Measurements from ENCODE around the gene HGS.
A peak's percentile ranks its signal among the peaks of the same experiment; 100 is the strongest.

The HGS gene

DNA sequence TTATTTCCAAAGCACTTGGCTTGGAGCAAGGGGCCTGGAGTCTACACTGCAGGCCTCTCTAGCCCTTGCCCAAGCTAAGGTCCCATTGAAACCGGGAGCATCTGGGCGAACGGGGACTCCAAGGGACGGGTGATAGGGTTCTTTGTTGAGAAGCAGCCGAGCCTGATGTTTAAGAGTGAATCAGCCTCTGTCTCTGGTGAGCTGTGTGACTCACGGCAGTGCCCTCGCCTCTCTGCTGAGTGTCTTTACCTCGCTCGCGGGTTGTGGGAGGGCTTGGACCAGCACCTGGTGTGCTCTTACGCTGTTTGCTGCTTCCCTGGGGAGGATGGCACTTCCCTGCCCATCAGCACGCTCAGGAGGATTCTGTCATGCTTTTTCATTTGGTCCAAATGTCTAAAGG, 1.3 kb downstream of the HGS start:
- DNase-seq (ENCODE audit: low read depth in 2 of 2, low spot score in 1 of 2), result no peak

DNA sequence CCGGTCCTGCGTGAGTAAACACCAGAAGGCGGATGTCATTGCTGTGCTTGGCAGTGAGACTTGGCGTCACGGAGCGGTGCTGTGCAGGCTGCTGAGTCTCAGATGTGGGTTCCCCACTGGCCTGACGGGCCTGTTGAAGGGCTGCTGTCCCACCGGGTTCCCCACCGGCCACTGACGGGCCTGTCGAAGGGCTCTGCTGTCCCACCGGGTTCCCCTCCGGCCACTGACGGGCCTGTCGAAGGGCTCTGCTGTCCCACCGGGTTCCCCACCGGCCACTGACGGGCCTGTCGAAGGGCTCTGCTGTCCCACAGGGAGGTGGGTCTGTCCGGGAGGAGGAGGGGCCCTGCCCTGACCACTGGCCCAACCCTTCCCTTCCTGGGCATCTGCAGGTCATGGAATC, 2.8 kb downstream of the HGS start:
- DNase-seq (ENCODE audit: low read depth in 2 of 2, low spot score in 1 of 2), result no peak

DNA sequence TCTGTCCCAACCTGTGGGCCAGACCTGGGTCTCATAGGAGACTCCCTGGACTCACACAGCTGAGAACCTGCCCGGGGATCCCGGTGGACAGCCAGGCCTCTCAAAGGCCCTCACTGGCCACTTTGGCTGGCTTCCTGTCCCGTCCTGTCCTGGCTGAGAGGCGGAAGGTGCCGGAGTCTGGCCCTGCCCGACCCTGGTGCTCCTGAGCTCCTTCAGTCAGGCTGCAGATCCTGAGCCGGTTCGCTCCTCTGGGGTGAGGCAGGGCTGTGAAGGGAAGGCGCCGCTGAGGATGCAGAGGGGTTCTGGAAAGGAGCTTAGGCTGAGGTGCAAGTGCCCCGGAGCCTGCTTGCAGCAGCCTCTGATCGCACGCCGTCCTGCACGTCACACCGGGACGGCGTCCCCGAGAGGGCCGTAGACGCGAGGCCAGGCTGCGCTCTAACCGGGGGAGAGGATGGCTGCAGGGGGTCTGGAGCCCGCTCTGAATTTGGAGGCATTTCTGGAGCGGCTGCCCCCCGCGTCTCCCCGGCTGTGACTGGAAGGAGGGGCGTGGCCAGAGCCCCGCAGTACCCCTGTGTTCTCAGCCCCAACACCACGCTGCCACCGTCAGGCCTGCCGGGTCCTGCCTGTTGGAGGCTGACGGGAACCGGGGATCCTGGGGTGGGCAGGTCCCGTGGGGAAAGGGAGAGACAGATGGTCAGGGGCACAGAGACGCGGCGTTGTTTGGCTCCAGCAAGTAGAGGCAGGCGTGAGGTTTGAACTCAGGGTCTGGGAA, 4.1 kb downstream of the HGS start:
- no peak for DNase-seq (ENCODE audit: low read depth in 2 of 2, low spot score in 1 of 2)

DNA sequence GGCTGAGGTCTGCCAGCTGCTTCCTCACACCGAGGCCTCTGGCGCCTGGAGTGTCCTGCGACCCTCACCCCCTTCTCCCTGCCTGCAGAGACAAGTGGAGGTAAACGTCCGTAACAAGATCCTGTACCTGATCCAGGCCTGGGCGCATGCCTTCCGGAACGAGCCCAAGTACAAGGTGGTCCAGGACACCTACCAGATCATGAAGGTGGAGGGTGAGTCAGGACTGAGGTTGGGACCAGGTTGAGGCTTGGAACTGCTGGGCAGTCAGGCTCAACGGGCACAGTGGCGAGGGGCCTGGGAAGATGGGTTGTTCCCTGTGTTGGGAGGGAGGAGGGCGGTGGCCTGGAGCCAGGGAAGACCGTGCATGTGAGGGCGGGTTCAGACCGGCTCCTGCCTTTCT, 4.8 kb downstream of the HGS start:
- DNase-seq (ENCODE audit: low read depth in 2 of 2, low spot score in 1 of 2), result no peak

DNA sequence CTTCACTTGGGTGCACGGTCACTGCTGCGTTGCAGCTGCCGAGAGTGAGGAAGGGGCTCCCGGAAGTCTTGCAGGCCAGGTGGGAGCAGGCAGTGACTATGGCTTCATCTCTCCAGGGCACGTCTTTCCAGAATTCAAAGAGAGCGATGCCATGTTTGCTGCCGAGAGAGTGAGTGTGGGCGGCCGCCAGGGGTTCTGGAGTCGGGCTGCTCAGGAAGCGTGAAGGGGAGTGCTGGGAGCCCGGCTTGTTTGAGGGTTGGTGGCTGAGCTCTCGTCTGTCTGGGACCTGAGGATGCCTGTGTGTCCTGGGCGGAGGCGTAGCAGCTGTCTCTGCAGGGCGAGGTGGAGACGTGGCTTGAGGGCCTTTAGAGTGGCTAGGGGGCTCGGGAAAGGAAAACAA, 6.3 kb downstream of the HGS start:
- DNase-seq (ENCODE audit: low read depth in 2 of 2, low spot score in 1 of 2), result no peak

DNA sequence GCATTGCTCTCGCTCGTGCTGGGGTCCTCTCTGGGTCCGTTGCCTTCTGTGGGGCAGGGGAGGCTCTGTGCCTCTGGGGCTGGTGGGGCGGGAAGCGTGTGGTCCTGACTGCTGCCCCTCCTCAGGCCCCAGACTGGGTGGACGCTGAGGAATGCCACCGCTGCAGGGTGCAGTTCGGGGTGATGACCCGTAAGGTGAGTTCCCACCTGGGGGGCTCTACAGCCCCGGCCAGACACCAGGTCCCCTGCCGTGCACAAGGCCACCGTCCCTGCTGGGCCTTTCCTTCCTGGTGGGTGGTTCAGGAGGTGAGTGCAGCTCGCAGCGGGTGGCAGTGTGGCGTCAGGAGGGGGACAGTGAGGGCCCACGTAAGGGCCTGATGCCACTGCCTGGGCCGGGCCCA, 6.7 kb downstream of the HGS start:
- no peak for DNase-seq (ENCODE audit: low read depth in 2 of 2, low spot score in 1 of 2)

DNA sequence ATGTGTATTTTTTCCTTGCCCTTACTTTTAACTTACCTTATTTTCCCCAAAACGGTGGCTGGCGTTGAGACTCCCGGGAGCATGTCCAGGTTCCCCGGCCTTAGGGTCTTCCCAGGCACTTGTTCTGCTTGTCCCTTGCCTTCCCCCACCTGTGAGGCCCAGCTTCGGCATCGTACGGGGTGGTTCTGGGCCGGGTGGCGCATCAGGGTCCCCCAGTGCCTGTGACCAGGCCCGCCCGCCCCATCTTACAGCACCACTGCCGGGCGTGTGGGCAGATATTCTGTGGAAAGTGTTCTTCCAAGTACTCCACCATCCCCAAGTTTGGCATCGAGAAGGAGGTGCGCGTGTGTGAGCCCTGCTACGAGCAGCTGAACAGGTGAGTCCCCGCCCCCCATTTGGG, 7.4 kb downstream of the HGS start:
- no peak for DNase-seq (ENCODE audit: low read depth in 2 of 2, low spot score in 1 of 2)

DNA sequence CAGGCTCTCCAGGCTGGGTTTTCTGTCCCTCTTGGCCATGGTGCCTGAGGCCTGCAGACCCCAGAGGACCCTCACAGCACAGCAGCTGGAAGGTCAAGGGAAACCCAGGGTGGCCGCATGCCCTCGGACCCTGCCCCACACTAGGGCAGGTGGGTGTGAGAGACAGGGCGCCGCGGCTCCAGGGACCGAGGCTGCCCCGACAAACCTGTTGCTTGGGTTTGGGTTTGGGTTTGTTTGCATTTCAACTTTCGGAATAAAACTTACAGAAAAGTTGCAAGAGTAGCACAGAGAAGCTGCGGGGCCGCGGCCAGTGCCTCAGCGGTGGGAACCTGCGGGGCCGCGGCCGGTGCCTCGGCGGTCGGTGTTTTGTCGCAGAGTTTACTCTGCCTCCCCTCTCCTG, 7.8 kb downstream of the HGS start:
- DNase-seq (ENCODE audit: low read depth in 2 of 2, low spot score in 1 of 2), result no peak

DNA sequence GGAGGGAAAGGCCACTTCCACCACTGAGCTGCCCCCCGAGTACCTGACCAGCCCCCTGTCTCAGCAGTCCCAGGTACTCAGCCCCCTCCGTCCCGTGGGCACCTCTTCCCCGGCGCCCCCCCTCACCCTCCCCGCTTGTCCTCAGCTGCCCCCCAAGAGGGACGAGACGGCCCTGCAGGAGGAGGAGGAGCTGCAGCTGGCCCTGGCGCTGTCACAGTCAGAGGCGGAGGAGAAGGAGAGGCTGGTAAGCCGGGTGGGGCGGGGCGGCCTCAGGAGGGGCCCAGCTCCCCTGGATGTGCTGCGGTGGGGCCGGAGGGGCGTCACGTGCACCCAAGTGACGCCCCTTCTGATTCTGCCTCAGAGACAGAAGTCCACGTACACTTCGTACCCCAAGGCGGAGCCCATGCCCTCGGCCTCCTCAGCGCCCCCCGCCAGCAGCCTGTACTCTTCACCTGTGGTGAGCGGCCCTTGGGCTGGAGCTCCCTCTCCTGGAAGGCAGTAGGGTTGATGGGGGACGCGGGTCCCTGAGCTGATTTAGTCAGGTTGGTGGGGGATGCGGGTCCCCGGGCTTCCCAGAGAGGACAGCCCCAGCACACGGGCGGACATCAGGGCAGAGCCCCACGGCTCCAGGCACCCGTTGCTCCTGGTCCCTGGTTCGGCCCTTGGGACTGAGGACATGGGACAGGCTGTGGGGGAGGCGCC, 9.8 kb downstream of the HGS start:
- no peak for DNase-seq (ENCODE audit: low read depth in 2 of 2, low spot score in 1 of 2)

DNA sequence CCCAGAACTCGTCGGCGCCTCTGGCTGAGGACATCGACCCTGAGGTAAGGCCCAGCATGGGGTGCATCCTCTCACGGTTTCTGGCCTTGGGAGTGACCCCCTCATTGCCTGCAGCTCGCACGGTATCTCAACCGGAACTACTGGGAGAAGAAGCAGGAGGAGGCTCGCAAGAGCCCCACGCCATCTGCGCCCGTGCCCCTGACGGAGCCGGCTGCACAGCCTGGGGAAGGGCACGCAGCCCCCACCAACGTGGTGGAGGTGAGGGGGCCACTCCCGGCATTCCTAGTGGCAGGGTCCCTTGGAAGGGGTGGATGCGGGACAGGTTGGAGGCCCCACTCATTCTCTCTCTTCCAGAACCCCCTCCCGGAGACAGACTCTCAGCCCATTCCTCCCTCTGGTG, 11.0 kb downstream of the HGS start:
- no peak for DNase-seq (ENCODE audit: low read depth in 2 of 2, low spot score in 1 of 2)

DNA sequence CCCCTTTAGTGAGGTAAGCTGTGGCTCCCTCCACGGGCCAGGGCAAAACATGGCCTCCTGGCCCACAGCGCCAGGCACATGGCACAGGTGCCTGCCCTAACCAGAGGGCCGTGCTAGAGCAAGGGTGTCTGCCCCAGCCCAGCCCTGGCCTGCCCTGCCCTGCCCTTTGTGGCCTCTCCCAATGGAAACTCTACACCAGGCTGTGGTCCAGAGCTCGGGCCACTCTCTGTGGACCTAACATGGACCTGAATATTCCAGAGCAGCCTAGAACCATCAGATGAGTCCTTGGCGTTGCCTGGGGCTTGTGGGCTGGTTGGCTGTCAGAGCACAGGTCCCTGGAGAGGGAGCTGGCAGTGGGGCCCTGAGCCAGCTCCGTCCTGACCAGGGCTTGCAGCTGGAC, 11.4 kb downstream of the HGS start:
- DNase-seq (ENCODE audit: low read depth in 2 of 2, low spot score in 1 of 2), result no peak

DNA sequence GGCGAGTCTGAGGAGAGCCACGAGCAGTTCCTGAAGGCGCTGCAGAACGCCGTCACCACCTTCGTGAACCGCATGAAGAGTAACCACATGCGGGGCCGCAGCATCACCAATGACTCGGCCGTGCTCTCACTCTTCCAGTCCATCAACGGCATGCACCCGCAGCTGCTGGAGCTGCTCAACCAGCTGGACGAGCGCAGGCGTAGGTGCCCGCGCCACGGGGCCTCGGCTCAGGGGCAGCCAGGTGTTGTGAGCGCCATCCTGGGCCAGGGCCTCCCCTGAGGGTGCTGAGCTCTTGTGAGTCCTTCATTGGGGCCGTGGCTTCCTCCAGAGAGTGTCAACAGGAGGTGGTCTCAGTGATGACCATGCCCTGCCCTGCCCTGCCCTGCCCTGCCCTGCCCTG, 12.0 kb downstream of the HGS start:
- no peak for DNase-seq (ENCODE audit: low read depth in 2 of 2, low spot score in 1 of 2)

DNA sequence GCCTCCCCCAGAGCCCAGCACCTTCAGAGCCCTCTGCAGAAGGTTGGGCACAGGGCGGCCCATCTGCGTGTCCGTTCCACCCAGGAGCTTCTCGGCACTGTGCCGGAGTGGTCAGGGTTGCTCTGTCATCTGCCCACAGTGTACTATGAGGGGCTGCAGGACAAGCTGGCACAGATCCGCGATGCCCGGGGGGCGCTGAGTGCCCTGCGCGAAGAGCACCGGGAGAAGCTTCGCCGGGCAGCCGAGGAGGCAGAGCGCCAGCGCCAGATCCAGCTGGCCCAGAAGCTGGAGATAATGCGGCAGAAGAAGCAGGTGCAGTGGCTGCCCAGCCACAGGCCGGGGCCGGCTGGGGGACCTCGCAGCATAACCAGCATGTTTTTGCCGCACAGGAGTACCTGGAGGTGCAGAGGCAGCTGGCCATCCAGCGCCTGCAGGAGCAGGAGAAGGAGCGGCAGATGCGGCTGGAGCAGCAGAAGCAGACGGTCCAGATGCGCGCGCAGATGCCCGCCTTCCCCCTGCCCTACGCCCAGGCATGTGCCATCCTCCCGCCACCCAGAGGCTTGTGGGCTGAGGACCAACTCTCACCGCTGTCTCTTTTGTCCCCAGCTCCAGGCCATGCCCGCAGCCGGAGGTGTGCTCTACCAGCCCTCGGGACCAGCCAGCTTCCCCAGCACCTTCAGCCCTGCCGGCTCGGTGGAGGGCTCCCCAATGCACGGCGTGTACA, 12.6 kb downstream of the HGS start:
- no peak for DNase-seq (ENCODE audit: low read depth in 2 of 2, low spot score in 1 of 2)

DNA sequence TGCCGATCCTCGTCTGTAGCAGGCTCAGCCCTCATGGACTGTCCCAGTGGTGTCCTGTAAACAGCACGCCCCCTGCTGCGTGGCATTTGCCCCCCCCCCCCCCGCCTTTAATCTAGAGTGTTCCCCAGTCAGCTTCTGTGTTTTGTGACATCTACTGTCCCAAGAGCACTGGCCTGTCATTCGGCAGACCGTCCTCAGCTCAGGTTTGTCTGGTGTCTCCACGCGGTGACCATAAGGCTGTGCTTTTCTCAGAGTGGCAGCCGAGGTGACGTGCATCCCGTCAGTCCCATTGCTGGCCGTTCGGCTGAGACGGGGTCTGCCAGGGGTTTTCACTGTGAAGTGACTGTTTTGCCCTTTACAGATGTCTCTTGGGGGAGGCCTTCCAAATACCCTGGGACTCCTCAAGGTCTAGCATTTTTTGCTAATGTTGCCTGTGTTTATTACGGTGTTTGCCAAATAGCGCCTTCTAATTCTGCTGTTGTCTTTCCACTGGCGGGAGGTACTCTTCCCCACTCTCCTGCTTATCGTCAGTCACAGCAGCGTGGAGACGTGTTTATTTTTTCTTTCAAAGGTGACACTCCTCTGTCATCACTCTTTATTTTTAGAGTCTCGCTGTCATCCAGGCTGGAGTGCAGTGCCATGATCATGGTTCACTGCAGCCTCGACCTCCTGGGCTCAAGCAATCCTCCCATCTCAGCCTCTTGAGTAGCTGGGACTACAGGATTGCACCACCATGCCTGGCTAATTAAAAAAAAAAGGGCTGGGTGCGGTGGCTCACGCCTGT, 13.6 kb downstream of the HGS start:
- DNase-seq (ENCODE audit: low read depth in 2 of 2, low spot score in 1 of 2), result no peak

DNA sequence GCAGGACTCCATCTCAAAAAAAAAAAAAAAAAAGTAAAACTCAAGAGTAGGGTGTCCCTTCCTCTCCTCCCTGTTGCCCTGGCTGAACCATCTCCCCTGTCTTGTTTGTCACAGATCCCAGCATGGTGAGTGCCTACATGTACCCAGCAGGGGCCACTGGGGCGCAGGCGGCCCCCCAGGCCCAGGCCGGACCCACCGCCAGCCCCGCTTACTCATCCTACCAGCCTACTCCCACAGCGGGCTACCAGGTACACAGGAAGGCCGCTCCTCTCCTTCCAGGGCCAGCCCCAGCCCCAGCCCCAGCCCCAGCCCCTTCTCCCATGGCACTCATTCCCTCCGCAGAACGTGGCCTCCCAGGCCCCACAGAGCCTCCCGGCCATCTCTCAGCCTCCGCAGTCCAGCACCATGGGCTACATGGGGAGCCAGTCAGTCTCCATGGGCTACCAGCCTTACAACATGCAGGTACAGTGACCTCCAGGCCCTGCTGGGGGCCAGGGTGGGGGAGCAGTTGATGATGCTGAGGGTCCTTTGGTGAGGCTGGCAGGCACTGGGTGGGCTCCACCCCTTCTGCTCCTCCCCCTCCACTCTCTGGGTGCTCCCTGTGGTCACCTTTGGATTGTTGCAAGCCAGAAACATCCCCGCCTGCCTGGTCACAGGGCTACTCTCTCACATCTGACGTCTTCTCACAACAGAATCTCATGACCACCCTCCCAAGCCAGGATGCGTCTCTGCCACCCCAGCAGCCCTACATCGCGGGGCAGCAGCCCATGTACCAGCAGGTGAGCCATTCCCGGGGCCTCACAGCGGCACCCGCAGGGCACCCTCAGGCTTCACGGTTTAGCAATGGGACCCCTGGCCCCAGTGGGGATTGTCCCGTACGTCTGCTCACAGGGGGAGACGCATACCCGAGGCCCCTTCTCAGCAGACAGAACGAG, 16.8 kb downstream of the HGS start:
- no peak for DNase-seq (ENCODE audit: low read depth in 2 of 2, low spot score in 1 of 2)

DNA sequence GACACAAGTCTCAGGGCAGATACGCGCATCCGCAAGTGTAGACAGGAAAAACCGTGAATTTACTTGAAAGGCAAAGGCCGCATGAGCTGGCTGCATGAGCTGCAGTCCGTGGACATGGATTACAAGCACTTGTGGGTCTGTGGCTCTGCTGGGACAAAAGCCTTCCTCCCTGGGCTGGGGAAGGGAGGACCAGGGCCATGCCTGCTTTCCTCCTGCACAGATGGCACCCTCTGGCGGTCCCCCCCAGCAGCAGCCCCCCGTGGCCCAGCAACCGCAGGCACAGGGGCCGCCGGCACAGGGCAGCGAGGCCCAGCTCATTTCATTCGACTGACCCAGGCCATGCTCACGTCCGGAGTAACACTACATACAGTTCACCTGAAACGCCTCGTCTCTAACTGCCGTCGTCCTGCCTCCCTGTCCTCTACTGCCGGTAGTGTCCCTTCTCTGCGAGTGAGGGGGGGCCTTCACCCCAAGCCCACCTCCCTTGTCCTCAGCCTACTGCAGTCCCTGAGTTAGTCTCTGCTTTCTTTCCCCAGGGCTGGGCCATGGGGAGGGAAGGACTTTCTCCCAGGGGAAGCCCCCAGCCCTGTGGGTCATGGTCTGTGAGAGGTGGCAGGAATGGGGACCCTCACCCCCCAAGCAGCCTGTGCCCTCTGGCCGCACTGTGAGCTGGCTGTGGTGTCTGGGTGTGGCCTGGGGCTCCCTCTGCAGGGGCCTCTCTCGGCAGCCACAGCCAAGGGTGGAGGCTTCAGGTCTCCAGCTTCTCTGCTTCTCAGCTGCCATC, 17.7 kb downstream of the HGS start:
- DNase-seq (ENCODE audit: low read depth in 2 of 2, low spot score in 1 of 2), result no peak

DNA sequence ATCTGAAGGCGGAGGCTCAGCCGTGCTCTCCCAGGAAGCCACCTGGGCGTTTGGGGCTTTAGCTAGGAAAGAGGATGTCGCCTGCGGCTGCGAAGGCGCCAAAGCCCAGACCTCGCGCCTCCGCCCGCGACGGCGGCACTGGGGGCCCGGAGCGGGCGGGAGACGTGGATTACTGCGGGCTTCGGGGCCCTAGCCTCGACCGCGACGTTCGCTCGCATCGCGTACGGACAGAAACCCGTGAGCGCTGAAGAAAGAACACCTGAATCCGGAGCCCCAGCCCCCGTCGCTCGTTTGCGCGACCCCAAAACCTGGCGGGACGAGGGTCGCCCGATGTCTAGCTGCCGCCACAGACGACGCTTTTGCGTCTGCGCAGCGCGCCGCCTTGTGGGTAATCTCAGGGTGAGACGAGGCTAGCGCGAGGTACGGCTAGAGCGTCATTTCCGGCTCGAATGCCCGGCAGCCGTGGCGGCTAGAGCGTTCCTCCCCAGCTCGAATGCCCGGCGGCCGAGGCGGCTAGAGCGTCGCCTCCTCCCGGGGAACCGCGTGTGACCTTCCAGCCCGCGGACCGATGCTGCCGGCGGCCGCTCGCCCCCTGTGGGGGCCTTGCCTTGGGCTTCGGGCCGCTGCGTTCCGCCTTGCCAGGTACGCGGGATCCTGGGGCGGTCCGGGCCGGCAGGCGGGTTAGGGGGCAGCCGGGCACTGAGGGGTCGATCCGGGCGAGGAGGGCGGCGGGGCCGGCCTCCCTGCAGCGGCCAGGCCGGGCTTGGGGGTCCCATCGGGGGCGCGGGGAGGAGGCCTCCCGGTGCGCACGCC, 19.3 kb downstream of the HGS start, which contains the start of gene MRPL12:
TSS of gene MRPL12 (plus strand) at position 434 of the 813 bp plus-strand sequence. CDS start at position 569, 135 bp downstream.
- DNase-seq (ENCODE audit: low read depth in 2 of 2, low spot score in 1 of 2), result peak; percentile 76

DNA sequence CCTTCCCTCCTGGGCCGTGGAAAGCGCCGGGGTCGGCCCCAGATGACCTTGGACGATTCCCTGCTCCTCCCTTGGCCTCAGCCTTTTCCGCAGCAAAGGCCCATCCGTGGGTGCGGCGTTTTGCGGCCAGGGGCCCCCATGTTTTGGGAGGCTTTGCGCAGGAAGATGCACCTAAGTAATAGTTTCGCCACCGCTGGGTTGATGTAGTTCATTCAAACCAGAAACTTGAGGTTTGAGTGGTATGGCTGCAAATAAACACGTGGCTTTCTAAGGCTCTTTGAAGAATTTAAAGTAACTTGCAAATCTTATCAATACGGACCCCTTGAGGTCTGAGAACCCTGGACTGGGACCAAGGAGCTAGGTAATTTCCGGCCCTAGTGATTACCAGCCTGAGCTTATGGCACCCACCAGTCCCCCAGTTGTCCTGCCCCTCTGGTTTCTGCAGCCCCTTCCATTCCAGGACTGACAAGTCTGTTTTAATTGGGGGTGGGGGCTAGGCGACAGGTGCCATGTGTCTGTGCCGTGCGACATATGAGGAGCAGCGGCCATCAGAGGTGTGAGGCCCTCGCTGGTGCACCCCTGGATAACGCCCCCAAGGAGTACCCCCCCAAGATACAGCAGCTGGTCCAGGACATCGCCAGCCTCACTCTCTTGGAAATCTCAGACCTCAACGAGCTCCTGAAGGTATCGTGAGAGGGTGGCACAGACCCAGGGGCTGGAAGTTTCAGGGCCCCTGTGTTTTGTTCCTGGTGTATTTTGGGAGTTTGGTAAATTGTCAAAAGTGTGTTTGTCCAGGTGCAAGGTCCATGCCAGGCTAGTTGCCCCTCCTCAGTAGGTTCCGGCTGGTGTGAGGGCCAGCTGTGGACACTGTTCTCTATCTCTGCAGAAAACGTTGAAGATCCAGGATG, 20.2 kb downstream of the HGS start:
- DNase-seq (ENCODE audit: low read depth in 2 of 2, low spot score in 1 of 2), result no peak
